Measurements from ENCODE around the gene RIC8A. TPM values are rescaled to one million over a fixed set of nuclear protein-coding genes. Genes with fewer than 3 reads are reported as not detected.

Gene RIC8A
- total RNA-seq, 4 donors from 2014 or later: 69.0 to 118 (median 101) TPM

DNA sequence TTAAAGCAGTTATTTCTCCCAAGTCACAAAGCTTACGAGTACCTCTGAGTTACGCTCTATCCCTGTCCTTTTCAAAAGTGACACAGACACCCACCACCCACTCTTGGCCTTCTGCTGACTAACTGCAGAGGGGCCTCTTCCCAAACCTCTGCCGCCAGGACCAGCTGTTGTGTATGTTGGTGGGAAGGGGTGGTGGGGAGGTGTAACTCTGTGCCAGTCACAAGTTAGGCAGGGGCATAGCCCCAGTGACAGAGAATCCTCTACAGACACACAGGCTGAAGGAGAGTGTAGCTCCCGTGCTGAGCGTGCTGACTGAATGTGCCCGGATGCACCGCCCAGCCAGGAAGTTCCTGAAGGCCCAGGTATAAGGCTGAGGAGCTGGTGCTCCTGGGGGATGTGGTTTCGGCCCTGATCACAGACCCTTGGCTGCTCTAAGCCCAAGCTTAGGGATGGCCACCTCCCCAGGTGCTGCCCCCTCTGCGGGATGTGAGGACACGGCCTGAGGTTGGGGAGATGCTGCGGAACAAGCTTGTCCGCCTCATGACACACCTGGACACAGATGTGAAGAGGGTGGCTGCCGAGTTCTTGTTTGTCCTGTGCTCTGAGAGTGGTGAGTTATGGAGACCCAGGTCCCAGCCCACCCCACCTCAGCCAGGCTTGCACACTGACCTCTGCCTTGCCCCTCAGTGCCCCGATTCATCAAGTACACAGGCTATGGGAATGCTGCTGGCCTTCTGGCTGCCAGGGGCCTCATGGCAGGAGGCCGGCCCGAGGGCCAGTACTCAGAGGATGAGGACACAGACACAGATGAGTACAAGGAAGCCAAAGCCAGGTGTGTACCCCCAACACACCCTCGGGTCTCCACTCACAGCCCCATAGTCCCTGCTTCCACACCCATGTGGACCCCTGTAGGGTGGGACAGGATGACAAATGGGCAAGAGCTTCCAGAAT lies 4.9 kb downstream of the RIC8A start:
- no peak overlapping the region for H3K4me3 ChIP-seq
- H3K27me3 ChIP-seq: no peaks in the 10 kb centered on the region
- 91 to 93% methylated on average over 17 of the region's 17 CpGs for WGBS, 2 donors
- H3K4me1 ChIP-seq: peaks cover 11 to 24% (median 12%) of the 10 kb centered on the region in 4 donors
- peaks cover 7 to 76% (median 28%) of the 10 kb centered on the region in 3 donors for H3K36me3 ChIP-seq
- no peaks in the 10 kb centered on the region for H3K9me3 ChIP-seq
- no peak overlapping the region for H3K27ac ChIP-seq
- no peak for TF ChIP-seq POLR2A (IDR thresholded peaks at IDR 0.05)
- no peak for TF ChIP-seq EP300 (IDR thresholded peaks at IDR 0.05)
- TF ChIP-seq, protein P1, sequence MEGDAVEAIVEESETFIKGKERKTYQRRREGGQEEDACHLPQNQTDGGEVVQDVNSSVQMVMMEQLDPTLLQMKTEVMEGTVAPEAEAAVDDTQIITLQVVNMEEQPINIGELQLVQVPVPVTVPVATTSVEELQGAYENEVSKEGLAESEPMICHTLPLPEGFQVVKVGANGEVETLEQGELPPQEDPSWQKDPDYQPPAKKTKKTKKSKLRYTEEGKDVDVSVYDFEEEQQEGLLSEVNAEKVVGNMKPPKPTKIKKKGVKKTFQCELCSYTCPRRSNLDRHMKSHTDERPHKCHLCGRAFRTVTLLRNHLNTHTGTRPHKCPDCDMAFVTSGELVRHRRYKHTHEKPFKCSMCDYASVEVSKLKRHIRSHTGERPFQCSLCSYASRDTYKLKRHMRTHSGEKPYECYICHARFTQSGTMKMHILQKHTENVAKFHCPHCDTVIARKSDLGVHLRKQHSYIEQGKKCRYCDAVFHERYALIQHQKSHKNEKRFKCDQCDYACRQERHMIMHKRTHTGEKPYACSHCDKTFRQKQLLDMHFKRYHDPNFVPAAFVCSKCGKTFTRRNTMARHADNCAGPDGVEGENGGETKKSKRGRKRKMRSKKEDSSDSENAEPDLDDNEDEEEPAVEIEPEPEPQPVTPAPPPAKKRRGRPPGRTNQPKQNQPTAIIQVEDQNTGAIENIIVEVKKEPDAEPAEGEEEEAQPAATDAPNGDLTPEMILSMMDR (IDR thresholded peaks at IDR 0.05): no peak
- no peak for DNase-seq (ENCODE audit: low spot score in 2 of 2)

DNA sequence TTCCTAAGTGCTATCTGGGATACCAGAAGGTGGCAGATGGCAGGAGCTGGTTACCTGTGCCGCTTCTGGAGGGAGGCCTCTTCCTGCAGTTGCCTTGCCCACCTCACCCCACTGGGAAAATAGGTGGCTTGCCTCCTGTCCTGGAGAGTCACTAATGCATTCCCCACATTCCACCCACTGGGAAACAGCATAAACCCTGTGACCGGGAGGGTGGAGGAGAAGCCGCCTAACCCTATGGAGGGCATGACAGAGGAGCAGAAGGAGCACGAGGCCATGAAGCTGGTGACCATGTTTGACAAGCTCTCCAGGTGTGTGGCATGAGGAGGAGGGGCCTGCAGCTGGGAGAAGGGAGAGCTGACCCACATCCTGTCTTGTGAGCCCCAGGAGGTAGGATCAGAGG lies 5.6 kb downstream of the RIC8A start:
- H3K27ac ChIP-seq: no peak overlapping the region
- peaks cover 11 to 24% (median 12%) of the 10 kb centered on the region in 4 donors for H3K4me1 ChIP-seq
- WGBS, 2 donors: 76 to 94% methylated on average over 3 to 4 of the region's 4 CpGs
- no peaks in the 10 kb centered on the region for H3K27me3 ChIP-seq
- no peak for DNase-seq (ENCODE audit: low spot score in 2 of 2)
- TF ChIP-seq EP300 (IDR thresholded peaks at IDR 0.05) (no peak), POLR2A (IDR thresholded peaks at IDR 0.05) (no peak)
- TF ChIP-seq, protein P1 (IDR thresholded peaks at IDR 0.05): no peak
- peaks cover 7 to 82% (median 28%) of the 10 kb centered on the region in 3 donors for H3K36me3 ChIP-seq
- H3K9me3 ChIP-seq: no peaks in the 10 kb centered on the region
- H3K4me3 ChIP-seq: no peak overlapping the region

DNA sequence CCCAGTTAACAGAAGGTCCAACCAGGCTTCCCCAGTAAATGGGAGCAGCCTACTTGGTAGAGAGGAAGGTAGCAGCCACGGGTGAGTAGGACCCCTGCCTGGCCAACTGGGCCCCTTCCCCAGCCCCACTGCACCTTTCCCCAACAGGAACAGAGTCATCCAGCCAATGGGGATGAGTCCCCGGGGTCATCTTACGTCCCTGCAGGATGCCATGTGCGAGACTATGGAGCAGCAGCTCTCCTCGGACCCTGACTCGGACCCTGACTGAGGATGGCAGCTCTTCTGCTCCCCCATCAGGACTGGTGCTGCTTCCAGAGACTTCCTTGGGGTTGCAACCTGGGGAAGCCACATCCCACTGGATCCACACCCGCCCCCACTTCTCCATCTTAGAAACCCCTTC lies 6.6 kb downstream of the RIC8A start:
- Histone ChIP-seq H3K9me3 (no peaks in the 10 kb centered on the region), H3K27ac (no peak overlapping the region), H3K27me3 (no peaks in the 10 kb centered on the region), H3K36me3 (peaks cover 7 to 91% (median 28%) of the 10 kb centered on the region in 3 donors), H3K4me1 (peaks cover 11 to 24% (median 12%) of the 10 kb centered on the region in 4 donors), H3K4me3 (no peak overlapping the region)
- DNase-seq (ENCODE audit: low spot score in 2 of 2): no peak
- TF ChIP-seq, protein P1 (IDR thresholded peaks at IDR 0.05): no peak
- TF ChIP-seq POLR2A (IDR thresholded peaks at IDR 0.05) (no peak), EP300 (IDR thresholded peaks at IDR 0.05) (no peak)
- 71 to 84% methylated on average over 7 of the region's 7 CpGs for WGBS, 2 donors

DNA sequence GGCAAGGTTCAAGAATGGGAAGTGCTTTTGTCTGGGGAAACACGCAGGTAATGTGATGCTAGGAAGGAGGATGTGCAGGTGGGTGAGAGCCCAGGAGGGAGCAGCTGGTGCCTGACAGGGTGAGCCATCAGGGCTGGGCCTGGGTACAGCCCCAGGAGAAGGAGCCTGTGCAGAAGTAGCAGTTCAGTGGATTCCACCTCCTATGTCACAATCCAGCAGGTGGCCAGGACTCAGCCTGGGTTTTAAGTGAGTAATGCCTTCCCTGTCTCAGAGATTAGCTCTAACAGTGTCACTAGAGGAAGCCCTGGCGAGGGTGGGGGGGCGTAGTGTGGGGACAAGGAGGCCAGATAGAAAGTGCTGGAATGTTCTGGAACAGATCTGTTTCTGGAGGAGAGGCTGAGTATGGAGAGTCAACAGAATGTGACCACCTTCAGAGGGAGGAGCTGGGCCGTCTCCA lies 8.1 kb downstream of the RIC8A start:
- Histone ChIP-seq H3K27me3 (no peaks in the 10 kb centered on the region), H3K4me3 (no peak overlapping the region), H3K36me3 (peaks cover 7 to 86% (median 25%) of the 10 kb centered on the region in 3 donors), H3K9me3 (no peaks in the 10 kb centered on the region), H3K27ac (no peak overlapping the region), H3K4me1 (peaks cover 0 to 9% (median 0%) of the 10 kb centered on the region in 4 donors)
- WGBS, 2 donors: 69 to 79% methylated on average over 4 of the region's 4 CpGs
- no peak for TF ChIP-seq POLR2A (IDR thresholded peaks at IDR 0.05)
- TF ChIP-seq, protein P1 (IDR thresholded peaks at IDR 0.05): no peak
- TF ChIP-seq EP300 (IDR thresholded peaks at IDR 0.05): no peak
- no peak for DNase-seq (ENCODE audit: low spot score in 2 of 2)
